OCI-LY1 (cell line): ENCODE results near the gene LPA.
A peak's percentile ranks its signal among the peaks of the same experiment; 100 is the strongest.

Experiments
- H2AFZ ChIP-seq: fragments of 200-600 bp; sonication (generic), shearing (Covaris generic); 2 replicates; pipeline ENCODE4 v1.6.0; 2014; ENCODE audit warnings: antibody characterized with exemption, mild to moderate bottlenecking, low read length
- H3F3A ChIP-seq: fragments of 200-600 bp; sonication (generic), shearing (Covaris generic); 2 replicates; pipeline ENCODE4 v1.6.0; 2014; ENCODE audit warnings: mild to moderate bottlenecking, antibody characterized with exemption, low read length, moderate library complexity; ENCODE audit not compliant: insufficient read depth
- H3K27ac ChIP-seq: fragments of 200-600 bp; sonication (generic); 2 replicates; pipeline ENCODE4 v1.5.1; 2014; ENCODE audit warnings: low read length, mixed run types, mild to moderate bottlenecking, low read depth; ENCODE audit not compliant: poor library complexity, severe bottlenecking
- H3K27me3 ChIP-seq: fragments of 200-600 bp; sonication (generic); 2 replicates; pipeline ENCODE4 v1.6.0; 2014; ENCODE audit warnings: antibody characterized with exemption, mild to moderate bottlenecking, low read length, moderate library complexity; ENCODE audit not compliant: insufficient read depth
- H3K36me3 ChIP-seq: fragments of 200-600 bp; sonication (generic); 2 replicates; pipeline ENCODE4 v1.6.1; 2014; ENCODE audit warnings: mild to moderate bottlenecking, antibody characterized with exemption, low read length, moderate library complexity, mixed read lengths; ENCODE audit not compliant: insufficient read depth
- H3K4me1 ChIP-seq: fragments of 200-600 bp; sonication (generic); 2 replicates; pipeline ENCODE4 v1.5.1; 2014; ENCODE audit warnings: mild to moderate bottlenecking, low read length, moderate library complexity; ENCODE audit not compliant: insufficient read depth, severe bottlenecking
- H3K4me2 ChIP-seq: fragments of 200-600 bp; sonication (generic), shearing (Covaris generic); 2 replicates; pipeline ENCODE4 v1.6.1; 2014; ENCODE audit warnings: low read length
- H3K4me3 ChIP-seq: fragments of 200-600 bp; sonication (generic); 2 replicates; pipeline ENCODE4 v1.5.1; 2014; ENCODE audit warnings: low read length, low read depth, mild to moderate bottlenecking, mixed read lengths; ENCODE audit not compliant: poor library complexity, severe bottlenecking
- H3K79me2 ChIP-seq: fragments of 200-600 bp; shearing (Covaris generic); 2 replicates; pipeline ENCODE4 v1.6.1; 2016; ENCODE audit warnings: mixed run types, low read length, mixed read lengths; ENCODE audit not compliant: insufficient read depth
- H3K9ac ChIP-seq: fragments of 200-600 bp; sonication (generic), shearing (Covaris generic); 2 replicates; pipeline ENCODE4 v1.6.1; 2014; ENCODE audit warnings: mild to moderate bottlenecking, low read length, mixed read lengths
- H3K9me2 ChIP-seq: fragments of 200-600 bp; sonication (generic), shearing (Covaris generic); 2 replicates; pipeline ENCODE4 v1.6.1; 2014; ENCODE audit warnings: low read depth, mild to moderate bottlenecking, low read length, mixed read lengths
- H3K9me3 ChIP-seq: fragments of 200-600 bp; shearing (Covaris generic); 2 replicates; pipeline ENCODE4 v1.6.1; 2014; ENCODE audit warnings: low read length, mixed read lengths
- H4K20me1 ChIP-seq: fragments of 200-600 bp; sonication (generic), shearing (Covaris generic); 2 replicates; pipeline ENCODE4 v1.6.0; 2016; ENCODE audit warnings: mild to moderate bottlenecking, low read length; ENCODE audit not compliant: insufficient read depth
- EZH2 ChIP-seq: fragments of 200-600 bp; sonication (generic), shearing (Covaris generic); IDR thresholded peaks from 2 replicates; pipeline ENCODE4 v1.8.0; 2017; ENCODE audit warnings: borderline replicate concordance, mixed run types, mild to moderate bottlenecking, antibody characterized with exemption, low read length, moderate library complexity, mixed read lengths
- TF ChIP-seq, protein P1 (sequence below): fragments of 200-600 bp; sonication (generic), shearing (Covaris generic); IDR thresholded peaks from 2 replicates; pipeline ENCODE4 v1.5.1; 2017; ENCODE audit warnings: mild to moderate bottlenecking, antibody characterized with exemption, low read length, moderate library complexity, mixed read lengths

The LPA gene

DNA sequence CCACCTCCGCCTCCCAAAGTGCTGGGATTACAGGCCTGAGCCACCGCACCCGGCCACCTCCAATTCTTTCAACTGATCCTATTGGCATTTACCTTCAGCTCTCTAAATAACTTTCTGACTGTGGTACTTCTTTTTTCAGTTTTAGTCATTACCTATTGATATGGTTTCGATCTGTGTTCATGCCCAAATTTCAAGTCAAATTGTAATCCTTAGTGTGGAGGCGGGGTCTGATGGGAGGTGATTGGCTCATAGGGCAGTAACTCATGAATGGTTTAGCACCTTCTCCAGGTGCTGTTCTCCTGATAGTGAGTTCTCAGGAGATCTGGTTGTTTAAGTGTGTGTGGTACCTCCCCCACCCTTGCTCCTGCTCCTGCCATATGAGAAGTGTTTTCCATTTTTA lies 140.9 kb downstream of the LPA start:
- Histone ChIP-seq H3K36me3 (no peaks in the 10 kb centered on the region), H3K27ac (no peak overlapping the region)
- TF ChIP-seq EZH2: no peak
- TF ChIP-seq, protein P1, sequence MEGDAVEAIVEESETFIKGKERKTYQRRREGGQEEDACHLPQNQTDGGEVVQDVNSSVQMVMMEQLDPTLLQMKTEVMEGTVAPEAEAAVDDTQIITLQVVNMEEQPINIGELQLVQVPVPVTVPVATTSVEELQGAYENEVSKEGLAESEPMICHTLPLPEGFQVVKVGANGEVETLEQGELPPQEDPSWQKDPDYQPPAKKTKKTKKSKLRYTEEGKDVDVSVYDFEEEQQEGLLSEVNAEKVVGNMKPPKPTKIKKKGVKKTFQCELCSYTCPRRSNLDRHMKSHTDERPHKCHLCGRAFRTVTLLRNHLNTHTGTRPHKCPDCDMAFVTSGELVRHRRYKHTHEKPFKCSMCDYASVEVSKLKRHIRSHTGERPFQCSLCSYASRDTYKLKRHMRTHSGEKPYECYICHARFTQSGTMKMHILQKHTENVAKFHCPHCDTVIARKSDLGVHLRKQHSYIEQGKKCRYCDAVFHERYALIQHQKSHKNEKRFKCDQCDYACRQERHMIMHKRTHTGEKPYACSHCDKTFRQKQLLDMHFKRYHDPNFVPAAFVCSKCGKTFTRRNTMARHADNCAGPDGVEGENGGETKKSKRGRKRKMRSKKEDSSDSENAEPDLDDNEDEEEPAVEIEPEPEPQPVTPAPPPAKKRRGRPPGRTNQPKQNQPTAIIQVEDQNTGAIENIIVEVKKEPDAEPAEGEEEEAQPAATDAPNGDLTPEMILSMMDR: no peak

DNA sequence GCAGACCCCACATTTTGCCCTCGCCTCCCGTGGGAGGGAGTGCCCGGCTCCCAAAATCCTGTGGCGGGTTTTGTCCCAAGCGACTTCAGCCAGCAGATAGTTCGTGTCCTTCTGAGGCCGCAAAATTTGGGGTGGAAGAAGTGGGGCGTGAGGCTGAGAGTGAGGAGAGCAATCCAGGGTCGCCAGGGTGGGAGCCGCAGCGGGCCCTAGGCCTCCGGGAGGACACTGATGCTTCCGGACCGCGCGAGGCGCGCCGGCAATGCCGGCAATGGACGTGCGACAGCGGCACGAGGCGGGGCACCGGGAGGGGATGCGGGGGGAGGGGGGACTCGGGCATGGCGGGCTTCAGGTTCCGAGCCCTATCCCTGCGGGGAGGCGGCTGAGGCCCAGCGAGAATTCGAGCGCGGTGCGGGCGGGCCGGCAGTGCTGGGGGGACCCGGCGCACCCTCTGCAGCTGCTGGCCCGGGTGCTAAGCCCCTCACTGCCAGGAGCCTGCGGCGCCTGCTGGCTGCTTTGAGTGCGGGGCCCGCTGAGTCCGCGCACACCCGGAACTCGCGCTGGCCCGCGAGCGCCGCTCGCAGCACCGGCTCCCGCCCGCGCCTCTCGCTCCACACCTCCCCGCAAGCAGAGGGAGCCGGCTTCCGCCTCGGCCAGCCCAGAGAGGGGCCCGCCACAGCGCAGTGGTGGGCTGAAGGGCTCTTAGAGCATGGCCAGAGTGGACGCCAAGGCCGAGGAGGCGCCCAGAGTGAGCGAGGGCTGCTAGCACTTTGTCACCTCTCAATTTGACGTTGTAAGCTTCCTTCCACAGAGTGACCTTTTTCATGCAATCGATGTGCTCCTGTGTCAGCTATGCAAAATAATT lies 143.8 kb downstream of the LPA start:
- Histone ChIP-seq H3K27me3 (no peaks in the 10 kb centered on the region), H3K79me2 (no peaks in the 10 kb centered on the region), H4K20me1 (no peaks in the 10 kb centered on the region), H3K36me3 (no peaks in the 10 kb centered on the region), H3K4me3 (peak overlapping the region; percentile 60), H3K9me3 (no peaks in the 10 kb centered on the region), H3K4me2 (peak overlapping the region; percentile 68), H3F3A (no peaks in the 10 kb centered on the region), H2AFZ (no peak overlapping the region; the same call in 1 of the 2 replicates), H3K9me2 (no peaks in the 10 kb centered on the region), H3K9ac (peak overlapping the region; percentile 43; the same call in 1 of the 2 replicates), H3K4me1 (no peaks in the 10 kb centered on the region), H3K27ac (no peak overlapping the region)
- TF ChIP-seq, protein P1: peak; percentile 94; the same call in 1 of the 2 replicates
- TF ChIP-seq EZH2: no peak

More for the DNA sequence above, 140.9 kb downstream of the LPA start:
- Histone ChIP-seq H2AFZ (no peak overlapping the region), H4K20me1 (no peaks in the 10 kb centered on the region), H3K4me1 (no peaks in the 10 kb centered on the region), H3K27me3 (no peaks in the 10 kb centered on the region), H3K9me2 (no peaks in the 10 kb centered on the region), H3K9me3 (no peaks in the 10 kb centered on the region), H3K79me2 (no peaks in the 10 kb centered on the region), H3F3A (no peaks in the 10 kb centered on the region), H3K4me2 (no peak overlapping the region), H3K9ac (no peak overlapping the region), H3K4me3 (no peak overlapping the region)

DNA sequence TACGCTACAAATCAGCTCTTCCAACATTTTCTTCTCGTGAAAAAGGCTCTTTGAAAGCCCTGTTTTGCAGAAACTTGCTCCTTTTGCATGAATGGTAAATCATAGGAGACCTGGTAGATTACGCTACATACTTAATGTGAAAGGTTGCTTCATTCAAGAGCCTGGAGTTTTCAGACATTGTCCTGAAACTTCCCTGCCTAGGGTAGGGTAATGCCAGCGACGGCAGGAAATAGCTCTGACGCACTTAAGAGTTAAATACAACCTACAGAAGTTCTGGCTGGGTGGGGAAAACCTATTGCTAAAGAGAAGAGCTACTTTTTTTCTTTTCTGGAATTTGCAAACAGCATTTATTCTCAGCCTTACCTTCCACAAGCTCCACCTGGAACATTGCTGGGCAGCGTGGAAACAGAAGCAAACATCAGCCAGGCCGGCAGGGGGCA lies 144.5 kb downstream of the LPA start:
- no peaks in the 10 kb centered on the region for H3K9me3 ChIP-seq
- H3F3A ChIP-seq: no peaks in the 10 kb centered on the region
- H3K27ac ChIP-seq: no peak overlapping the region
- H3K36me3 ChIP-seq: no peaks in the 10 kb centered on the region
- no peaks in the 10 kb centered on the region for H3K27me3 ChIP-seq
- H3K4me3 ChIP-seq: peak overlapping the region; percentile 60
- H3K4me1 ChIP-seq: no peaks in the 10 kb centered on the region
- H3K9me2 ChIP-seq: no peaks in the 10 kb centered on the region
- H3K9ac ChIP-seq: no peak overlapping the region; the same call in 1 of the 2 replicates
- no peak for TF ChIP-seq EZH2
- TF ChIP-seq, protein P1: no peak; the same call in 1 of the 2 replicates
- no peak overlapping the region for H2AFZ ChIP-seq
- no peaks in the 10 kb centered on the region for H4K20me1 ChIP-seq
- no peaks in the 10 kb centered on the region for H3K79me2 ChIP-seq
- H3K4me2 ChIP-seq: peak overlapping the region; percentile 68
